GM21528 (cell line): Measurements from ENCODE around the gene FAM229A.
"Not testable (repeated sequence)": the region's sequence is repeated elsewhere in the genome, so short reads cannot be mapped to it uniquely, and the experiment has no call there.

Source experiments
- ATAC-seq: cut with Tn5 transposase; IDR thresholded peaks from one replicate; pipeline ENCODE4 v1.9.1; 2021; ENCODE audit warnings: mild to moderate bottlenecking, moderate library complexity; ENCODE audit not compliant: unreplicated experiment, low FRiP score

Gene FAM229A

DNA sequence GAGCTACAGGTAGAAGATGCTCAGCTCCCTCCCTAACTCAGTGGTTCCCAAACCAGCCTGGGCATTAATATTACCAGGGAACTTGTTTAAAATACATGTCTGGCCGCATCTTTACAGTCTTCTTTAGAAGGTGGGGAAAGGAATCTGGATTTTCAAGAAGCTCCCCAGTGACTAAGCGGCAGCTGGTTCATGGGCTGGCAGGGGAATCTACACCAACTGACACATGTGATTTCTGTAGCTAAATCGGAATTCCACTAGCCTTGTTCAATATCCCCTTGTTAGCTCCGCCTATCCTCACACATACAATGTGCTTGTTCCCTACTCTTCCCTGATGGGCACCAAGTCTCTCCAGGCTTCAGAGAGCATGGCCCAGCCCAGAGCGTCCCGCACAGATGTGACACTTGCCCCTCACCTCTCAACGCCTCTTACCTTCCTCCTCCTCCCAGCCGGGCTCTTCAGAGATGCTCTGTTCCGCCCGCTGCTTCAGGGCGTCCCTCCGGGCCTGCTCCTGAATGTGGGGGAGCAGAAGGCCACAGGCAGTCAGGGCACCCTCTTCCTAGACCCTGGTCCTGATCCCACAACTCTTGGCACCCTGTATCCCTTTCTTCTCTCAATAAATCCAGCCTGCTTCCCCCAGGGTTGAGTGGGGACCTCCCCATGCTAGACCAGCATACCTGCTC lies 15.4 kb upstream of the FAM229A start:
- no peak for ATAC-seq

DNA sequence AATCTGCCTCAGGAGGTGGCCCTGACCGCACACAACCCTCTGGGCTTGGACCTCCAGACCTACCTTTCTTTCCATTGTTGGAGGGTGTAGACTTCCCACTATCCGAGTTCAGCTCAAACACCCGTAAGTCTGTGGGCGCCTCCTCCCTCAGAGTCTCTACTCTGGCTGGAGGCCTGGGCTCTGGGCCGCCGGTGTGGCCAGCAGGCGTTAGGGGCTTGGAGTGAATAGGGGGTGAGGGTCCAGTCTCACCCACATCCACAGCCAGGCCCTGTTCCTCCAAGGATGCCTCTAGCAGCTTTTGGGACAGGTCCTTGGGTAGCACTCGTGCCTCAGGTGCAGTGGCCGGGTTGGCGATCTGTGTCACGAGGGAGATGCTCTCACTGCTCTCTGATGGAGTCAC lies 13.9 kb upstream of the FAM229A start:
- ATAC-seq, result no peak

DNA sequence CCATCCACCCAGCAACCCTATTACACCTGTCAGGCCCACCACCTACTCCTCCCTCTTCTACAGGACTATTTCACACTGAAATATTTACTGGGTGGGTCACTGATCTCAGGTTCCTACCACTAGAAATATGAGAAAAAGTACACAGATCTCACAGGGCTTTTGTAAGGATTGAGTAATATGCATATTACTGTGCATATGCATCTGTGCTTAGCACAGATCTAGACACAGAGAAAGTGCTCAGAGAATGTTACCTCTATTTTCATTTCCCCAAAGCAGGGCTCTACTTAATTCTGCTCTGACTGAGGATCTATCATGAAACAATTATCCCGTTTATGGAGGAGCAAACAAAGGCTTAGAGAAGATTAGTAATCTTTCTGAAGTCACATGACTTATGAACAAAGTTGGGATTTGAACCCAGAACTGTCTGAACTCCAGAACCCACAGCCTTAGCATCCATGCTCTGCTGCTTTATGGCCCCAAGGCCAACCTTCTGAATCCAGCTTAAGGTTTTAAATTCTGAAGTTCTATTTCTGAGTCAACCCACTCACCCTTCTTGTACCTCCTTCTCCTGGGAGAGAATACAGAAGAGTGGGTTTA lies 11.8 kb upstream of the FAM229A start:
- ATAC-seq, result no peak

DNA sequence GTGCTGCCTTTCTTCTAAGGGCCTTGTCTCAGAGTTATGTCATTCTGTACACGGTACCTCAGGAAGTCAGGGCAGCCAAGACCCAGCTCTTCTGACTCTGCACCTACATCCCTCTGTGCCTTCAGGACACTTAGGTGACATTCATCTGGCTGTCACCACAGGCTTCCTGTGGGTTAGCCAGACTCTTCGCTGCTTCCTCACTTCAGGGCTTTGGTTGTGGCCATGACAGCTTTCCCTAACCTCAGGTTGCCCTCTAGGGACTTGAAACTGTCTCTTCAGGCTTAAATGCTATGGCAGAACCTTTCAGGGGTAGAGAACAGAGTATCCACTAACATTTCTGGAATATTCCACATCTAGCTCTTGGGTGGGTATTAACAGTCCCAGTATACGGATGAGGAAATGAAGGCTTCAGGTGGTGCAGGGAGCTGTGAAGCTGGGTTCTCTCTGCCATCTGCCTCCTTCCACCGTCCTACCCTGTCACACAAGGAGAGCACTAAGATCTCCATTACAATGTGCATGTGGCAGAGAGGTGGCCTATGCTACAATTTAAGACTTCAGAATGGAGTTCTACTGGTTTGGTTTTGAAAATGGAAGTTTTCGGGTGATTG lies 10.0 kb upstream of the FAM229A start:
- no peak for ATAC-seq

DNA sequence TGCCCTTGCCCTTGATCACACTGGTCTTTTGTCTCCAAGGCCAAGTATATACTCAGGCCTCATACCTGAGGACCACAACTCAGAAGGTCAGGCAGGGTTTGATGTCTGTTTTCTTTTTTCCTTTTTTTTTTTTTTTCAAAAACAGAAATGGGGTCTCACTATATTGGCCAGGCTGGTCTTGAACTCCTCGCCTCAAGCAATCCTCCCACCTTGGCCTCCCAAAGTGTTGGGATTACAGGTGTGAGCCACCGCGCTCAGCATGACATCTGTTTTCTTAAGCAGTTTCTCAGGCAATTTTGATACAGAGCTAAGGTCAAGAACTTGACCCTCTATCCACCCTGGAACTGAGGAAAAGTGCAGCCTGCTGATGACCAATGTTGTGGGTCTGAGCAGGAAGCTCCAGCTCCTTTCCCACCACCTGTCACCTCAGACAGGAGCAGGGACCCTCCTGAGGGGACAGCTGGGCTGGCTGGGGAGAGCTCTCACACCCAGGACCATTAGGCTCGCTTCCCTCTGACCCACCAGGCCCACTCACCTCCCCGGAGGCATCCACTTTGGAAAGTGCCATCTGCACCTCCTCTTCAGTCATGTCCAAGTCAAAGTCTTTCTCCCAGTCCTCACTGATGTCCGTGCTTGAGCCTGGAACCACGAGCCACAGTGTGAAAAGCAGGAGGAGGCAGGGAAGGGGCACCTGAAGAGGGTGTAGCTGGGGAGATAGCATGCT lies 5.8 kb upstream of the FAM229A start:
- no peak for ATAC-seq

DNA sequence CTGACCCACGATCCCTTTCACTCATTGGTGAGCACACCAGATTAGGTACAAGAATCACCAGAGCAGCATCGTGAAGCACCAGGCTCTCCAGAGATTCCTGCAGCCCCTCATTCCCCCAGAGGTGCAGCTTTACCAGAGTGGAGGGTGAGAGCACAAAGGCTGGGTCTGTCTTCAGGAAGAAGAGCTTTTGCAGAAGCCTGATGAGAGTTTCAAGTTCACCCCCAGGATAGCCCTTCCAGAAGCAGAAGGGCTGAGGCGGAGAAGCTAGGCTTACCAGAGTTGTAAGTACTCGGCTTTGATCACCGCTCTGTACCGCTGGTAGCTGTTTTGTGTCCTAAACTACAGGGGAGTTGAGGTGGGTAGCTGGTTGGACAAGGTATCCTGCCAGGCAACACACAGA lies 3.2 kb upstream of the FAM229A start:
- ATAC-seq, result no peak

DNA sequence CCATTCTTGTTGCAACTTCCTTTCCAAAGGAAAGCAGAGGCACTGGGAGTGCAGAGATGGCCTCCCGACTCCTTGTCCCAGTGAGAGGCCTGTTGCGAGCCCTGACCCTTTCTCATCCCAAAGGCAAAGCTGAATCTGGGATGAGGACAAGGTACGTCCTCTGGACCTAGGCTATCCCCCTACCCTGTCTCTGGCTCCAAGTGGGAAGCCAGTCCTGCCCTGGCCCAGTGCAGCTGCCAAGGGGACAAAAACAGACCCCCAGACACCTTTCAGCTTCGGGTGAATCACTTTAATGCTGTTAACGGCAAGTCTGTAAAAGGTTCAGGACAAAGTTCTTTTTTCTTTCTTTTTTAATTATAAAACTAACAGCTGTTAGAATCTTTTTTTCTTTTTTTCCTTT lies 2.6 kb upstream of the FAM229A start:
- ATAC-seq, result no peak

DNA sequence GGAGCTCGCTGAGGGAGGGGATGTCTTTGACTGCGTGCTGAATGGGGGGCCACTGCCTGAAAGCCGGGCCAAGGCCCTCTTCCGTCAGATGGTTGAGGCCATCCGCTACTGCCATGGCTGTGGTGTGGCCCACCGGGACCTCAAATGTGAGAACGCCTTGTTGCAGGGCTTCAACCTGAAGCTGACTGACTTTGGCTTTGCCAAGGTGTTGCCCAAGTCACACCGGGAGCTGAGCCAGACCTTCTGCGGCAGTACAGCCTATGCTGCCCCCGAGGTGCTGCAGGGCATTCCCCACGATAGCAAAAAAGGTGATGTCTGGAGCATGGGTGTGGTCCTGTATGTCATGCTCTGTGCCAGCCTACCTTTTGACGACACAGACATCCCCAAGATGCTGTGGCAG lies 1.4 kb upstream of the FAM229A start:
- ATAC-seq, result no peak

DNA sequence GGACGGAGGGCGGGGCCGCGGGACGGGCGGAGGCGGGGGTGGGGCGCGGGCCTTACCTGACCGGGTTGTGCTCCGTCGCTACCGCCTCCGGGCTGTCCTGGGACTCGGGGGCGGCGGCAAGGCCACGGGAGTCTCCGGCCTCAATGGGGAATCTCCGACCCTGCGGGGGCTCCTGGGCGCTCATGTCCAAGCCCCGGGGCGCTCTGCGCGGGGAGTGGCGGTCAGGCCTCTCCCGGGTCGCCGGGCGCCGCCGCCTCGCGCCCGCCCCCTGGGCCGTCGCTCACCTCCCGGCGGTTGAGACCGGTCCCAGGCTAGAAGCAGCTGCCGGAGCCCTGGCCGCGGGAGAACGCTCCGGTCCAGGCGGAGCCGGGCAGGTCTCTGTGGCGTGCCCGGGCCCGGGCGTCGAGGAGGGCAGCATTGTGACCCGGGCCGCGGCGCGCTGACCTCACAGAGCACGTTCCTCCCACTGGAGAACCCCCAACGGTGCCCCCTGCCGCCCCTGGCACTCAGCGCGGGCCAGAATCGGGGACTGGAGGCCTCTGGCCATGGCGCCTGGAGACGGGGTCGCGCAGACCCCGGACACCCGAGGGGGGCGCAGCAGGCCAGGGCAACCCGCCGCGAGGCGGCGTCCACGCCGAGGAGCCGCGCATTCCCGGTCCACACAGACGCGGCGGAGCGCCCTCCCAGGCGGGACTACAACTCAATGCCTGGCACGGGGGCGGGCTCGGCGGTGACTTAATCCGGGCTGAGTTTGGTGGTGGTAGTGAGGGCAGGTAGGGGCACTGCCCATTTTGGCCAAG lies 411 bp downstream of the FAM229A start:
- ATAC-seq, result no peak

DNA sequence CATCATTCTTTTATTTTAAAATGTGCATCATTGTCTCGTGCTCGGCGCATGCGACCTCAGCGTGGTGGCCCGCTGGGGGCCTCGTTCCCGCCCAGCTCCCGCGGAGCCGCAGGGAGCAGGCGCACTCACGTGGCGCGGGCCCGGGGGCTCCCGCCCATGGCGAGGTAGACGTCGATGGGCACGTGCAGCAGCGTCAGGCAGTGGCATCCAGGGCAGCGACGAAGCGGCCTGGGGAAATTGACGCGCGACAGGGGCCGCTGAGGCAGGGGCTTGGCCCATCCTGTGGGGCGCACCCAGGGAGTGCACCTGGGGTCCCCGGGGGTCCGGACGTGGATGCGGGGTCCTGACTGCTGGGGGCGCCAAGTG lies 994 bp downstream of the FAM229A start:
- no peak for ATAC-seq

DNA sequence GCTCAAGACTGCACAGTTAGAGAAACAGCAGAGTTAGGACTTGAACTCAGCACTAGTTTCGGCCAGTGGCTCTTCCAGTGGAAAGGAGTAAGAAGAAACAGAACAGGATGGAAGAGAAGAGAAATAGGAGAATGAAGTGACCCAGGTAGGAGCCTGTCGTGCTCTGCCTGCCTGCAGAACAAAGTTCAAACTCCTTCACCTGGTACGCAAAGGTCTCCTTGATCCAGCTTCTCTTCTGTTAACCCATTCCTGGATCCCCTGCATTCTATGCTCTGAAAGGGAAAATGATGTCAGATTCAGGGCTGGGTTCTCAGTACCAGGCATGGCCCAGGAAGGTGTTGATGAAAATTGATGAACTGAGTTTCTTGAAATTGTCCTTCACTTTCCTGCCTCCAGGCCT lies 3.9 kb downstream of the FAM229A start:
- ATAC-seq, result no peak

DNA sequence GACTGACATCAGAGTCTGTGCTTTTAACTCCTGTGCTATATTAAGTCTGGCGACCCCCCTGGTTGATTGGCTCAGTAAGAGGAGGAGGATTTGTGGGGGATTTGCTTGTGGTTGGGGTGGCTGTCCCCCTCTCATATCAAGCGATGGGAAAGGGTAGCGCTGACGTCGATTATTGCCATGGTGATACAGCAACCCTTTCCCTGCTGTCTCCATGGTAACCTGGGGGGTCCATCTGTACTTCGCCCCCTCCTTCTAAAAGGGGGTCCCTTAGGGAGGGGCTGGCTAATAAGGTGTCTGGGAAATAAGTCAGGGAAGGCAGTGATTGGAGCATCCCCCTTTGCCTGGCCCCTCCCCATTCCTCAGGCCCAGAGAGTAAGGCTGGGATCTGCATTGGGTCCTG lies 4.7 kb downstream of the FAM229A start:
- no peak for ATAC-seq

DNA sequence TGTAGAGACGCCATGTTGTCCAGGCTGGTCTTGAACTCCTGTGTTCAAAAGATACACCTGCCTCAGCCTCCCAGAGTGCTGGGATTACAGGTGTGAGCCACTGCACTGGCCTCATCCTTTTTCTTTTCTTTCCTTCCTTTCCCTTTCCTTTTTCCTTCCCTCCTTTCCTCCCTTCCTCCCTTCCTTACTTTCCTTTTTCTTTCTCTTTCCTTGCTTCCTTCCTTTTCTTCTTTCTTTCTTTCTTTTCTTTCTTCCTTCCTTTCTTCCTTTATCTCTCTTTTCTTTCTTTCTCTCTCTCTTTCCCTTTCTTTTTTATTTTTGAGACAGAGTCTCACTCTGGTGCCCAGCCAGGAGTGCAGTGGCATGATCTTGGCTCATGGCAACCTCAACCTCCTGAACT lies 5.8 kb downstream of the FAM229A start:
- no peak for ATAC-seq

DNA sequence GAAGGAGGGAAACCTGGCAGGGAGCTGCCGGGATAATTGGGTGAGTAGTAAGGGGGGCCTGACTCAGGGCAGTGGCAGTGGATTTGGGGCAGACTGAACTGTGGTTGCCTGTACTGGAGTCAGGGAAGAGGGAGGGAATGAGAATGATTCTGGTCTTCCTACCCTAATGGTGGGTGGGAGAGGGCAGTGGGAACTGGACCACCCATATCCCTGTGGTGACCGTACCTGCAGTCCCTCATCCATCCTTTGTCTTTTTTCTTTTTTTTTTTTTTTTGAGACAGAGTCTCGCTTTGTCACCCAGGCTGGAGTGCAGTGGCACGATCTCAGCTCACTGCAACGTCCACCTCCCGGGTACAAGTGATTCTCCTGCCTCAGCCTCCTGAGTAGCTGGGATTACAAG lies 6.5 kb downstream of the FAM229A start:
- ATAC-seq, result not testable (repeated sequence)

DNA sequence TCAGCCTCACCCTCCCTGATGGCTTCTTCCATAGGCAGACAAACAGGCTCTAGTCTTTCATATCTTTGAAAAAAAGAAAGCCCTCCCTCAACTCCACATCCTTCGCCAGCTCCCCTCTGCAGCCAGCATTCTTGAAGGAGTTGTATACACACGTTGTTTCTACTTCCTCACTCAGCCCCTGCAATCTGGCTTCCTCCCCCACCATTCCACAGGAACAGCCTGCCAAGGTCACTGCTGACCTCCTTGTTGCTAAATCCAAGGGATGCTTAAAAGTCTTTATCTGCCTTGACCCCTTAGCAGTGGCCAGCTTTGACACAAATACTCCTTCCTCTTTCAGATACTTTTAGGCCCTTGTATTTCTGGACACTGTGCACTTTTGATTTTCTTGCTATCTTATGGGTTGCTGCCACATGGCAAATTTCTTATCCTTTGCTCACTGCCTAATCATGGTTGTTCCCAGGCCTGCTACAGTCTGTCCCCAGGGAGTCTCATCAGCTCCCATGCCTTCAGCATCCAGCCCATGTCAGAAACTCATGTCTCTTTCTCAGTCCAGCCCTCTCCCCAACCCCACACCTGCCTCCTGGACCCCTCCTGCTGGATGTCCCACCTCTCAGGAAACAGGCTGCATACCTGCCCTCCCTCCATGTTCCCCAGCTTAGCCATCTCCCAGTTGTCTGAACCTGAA lies 8.3 kb downstream of the FAM229A start:
- ATAC-seq, result no peak

DNA sequence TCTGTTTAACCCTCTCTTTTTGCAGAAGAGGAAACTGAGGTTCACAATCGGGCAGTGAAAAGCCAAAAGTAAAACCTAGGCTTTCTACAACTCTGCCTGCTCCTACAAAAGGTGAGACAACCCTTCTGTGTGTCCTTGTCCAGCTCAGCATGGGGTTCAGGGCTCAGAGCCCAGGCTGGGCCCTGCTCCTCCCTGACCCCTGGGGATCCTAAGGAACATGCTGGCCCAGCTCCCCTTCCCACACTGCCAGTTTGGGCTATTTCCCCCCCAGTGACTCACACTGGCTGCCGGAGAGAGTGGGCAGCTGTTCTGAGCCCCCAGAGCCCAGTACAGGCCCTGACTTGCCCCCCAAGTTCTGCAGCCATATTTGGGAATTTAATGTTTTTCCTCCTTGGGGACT lies 8.9 kb downstream of the FAM229A start:
- no peak for ATAC-seq

DNA sequence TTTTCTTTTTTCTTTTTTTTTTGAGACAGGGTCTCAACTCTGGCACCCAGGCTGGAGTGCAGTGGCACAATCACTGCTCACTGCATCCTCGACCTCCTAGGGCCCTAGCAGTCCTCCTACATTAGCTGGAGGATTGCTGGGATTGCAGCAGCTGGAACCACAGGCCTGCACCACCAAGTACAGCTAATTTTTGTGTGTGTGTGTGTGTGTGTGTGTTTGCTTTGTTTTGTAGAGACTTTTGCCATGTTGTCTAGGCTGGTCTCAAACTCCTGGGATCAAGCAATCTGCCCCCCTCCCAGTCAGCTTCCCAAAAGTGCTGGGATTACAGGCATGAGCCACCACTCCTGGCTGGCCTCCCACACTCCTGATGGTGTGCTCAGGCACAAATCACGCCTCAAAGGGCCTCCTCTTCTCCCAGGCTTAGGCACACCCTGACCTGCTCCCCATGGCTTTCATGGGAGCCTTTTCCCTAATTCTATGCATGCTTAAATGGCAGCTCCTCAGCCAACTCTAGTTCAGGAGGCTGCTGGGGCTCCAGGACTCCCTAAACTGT lies 9.4 kb downstream of the FAM229A start:
- no peak for ATAC-seq

DNA sequence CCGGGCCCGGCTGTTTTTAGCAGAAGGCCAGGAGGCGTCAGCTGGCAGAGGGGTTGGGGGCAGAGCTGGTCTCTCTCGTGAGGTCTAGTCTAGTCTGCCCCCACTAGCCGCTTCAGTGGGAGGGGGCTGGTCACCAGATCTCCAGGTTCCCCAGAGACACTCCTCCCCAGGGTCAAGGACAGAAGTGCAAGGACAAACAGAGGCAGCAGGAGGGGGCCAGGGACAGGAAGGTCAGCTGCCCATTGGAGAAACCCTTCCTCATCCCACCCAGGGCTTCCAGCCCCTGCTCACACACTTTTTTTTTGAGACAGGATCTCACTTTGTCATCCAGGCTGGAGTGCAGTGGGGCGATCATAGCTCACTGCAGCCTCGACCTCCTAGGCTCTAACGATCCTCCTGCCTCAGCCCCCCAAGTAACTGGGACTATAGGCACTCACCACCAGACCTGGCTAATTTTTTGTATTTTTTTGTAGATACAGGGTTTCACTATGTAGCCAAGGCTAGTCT lies 10.0 kb downstream of the FAM229A start:
- no peak for ATAC-seq

DNA sequence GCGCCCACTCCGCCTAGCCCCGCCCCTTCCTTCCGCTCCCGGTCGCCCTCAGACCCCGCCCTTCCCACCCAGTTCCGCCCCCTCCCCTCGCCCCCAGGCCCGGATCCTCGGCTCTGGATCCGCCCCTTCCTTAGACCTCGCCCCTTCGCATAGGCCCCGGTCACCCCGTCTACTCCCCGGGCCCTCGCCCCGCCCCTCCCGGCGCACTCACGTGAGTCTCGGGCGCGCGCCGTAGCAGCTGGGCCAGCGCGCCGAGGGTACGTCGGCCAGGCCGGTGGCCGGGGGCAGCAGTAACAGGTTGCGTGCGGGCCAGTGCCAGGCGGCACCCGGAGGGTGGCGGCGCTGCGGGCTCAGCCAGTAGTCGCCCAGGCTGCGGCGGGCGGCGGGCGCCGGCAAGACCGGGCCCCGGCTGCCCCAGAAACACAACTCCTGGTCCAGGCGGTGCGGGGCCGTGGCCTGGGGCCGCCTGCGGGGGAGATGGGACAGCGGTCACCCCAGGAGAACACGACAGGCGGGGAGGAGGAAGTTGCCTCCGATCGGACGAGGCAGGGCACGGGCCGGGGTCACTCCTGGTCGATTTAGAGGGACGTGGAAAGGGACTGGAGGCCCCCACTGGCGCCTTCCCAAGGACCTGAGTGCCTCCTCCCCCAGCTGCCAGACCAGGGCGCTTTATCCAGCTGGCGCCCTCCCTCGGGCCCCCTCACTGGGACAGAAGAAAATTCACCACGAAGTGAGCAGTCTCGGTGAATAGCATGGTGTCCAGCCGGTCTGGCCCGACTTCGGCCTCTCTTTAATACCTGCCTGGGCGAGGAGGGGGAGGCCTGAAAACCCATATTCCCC lies 10.7 kb downstream of the FAM229A start:
- peak; percentile 72 for ATAC-seq
